Hepatocyte (in vitro differentiated cells): ENCODE results near the gene NTRK3. TPM values are rescaled to one million over a fixed set of nuclear protein-coding genes. Genes with fewer than 3 reads are reported as not detected.

Experiments used
- DNase-seq: peaks from one replicate; pipeline ENCODE4 v3.0.0-alpha.2; 2016; ENCODE audit warnings: low spot score
- H2AFZ ChIP-seq: fragments of 200-600 bp; sonication (generic); 2 replicates; pipeline ENCODE4 v1.6.0; 2016; ENCODE audit warnings: antibody characterized with exemption, mild to moderate bottlenecking
- H3K27ac ChIP-seq: fragments of 200-600 bp; sonication (generic); 2 replicates; pipeline ENCODE4 v1.5.1; 2016; ENCODE audit warnings: mild to moderate bottlenecking
- H3K27me3 ChIP-seq: fragments of 200-600 bp; sonication (generic); 2 replicates; pipeline ENCODE4 v1.6.1; 2016
- H3K36me3 ChIP-seq: fragments of 200-600 bp; sonication (generic); replicated peaks from 2 replicates; pipeline ENCODE4 v1.5.1; 2016; ENCODE audit warnings: low read depth; ENCODE audit not compliant: insufficient read depth
- H3K4me1 ChIP-seq: fragments of 200-600 bp; sonication (generic); 2 replicates; pipeline ENCODE4 v1.5.1; 2016; ENCODE audit warnings: mild to moderate bottlenecking, moderate library complexity; ENCODE audit not compliant: insufficient read depth
- H3K4me2 ChIP-seq: fragments of 200-600 bp; sonication (generic); 2 replicates; pipeline ENCODE4 v1.6.0; 2016
- H3K4me3 ChIP-seq: fragments of 200-600 bp; sonication (generic); 2 replicates; pipeline ENCODE4 v1.5.1; 2016; ENCODE audit warnings: mild to moderate bottlenecking
- H3K79me2 ChIP-seq: fragments of 200-600 bp; sonication (generic); 2 replicates; pipeline ENCODE4 v1.6.0; 2017; ENCODE audit warnings: mild to moderate bottlenecking
- H3K9me2 ChIP-seq: fragments of 200-600 bp; sonication (generic); replicated peaks from 2 replicates; pipeline ENCODE4 v1.6.0; 2017; ENCODE audit warnings: mild to moderate bottlenecking; ENCODE audit not compliant: insufficient read depth
- H3K9me3 ChIP-seq: fragments of 200-600 bp; sonication (generic); 2 replicates; pipeline ENCODE4 v1.5.1; 2016; ENCODE audit warnings: low read depth, mild to moderate bottlenecking
- H4K20me1 ChIP-seq: fragments of 200-600 bp; sonication (generic); 2 replicates; pipeline ENCODE4 v1.6.0; 2016; ENCODE audit warnings: mild to moderate bottlenecking; ENCODE audit not compliant: insufficient read depth, poor library complexity, severe bottlenecking
- EZH2 ChIP-seq: fragments of 200-600 bp; sonication (generic); IDR thresholded peaks from 2 replicates; pipeline ENCODE4 v1.6.1; 2016; ENCODE audit warnings: antibody characterized with exemption, mild to moderate bottlenecking, borderline replicate concordance
- EZH2phosphoT487 ChIP-seq: fragments of 200-600 bp; sonication (generic); IDR thresholded peaks from one replicate; pipeline ENCODE4 v1.6.1; 2018; ENCODE audit warnings: antibody characterized with exemption, mild to moderate bottlenecking, low read depth, moderate library complexity; ENCODE audit not compliant: unreplicated experiment, severe bottlenecking
- WGBS: methylation state at CpG from one replicate; pipeline ENCODE4 v1.1.6; 2016; ENCODE audit warnings: low lambda C conversion rate; ENCODE audit errors: missing lambda C conversion rate; 5-methylcytosine and 5-hydroxymethylcytosine counted together
- polyA plus RNA-seq: library from polyadenylated mRNA; unstranded; fragments of >200 nt; fragmentation: Nextera tagmentation; extraction: Ambion mirVana; gene quantifications from 2 replicates; pipeline ENCODE4 v1.2.1, GENCODE V29; 2016
- total RNA-seq: library from RNA; depleted of rRNA; stranded (reverse); fragments of >200 nt; gene quantifications from 2 replicates; pipeline ENCODE4 v1.2.3, GENCODE V29; 2014
- TF ChIP-seq, protein P1 (sequence below): fragments of 200-600 bp; sonication (generic); IDR thresholded peaks from 2 replicates; pipeline ENCODE4 v1.5.1; 2016; ENCODE audit warnings: antibody characterized with exemption, mild to moderate bottlenecking; ENCODE audit not compliant: poor library complexity

Gene NTRK3
- total and polyA plus RNA-seq, 2 experiments from 2014 or later: 4.9 to 5.6 TPM

DNA sequence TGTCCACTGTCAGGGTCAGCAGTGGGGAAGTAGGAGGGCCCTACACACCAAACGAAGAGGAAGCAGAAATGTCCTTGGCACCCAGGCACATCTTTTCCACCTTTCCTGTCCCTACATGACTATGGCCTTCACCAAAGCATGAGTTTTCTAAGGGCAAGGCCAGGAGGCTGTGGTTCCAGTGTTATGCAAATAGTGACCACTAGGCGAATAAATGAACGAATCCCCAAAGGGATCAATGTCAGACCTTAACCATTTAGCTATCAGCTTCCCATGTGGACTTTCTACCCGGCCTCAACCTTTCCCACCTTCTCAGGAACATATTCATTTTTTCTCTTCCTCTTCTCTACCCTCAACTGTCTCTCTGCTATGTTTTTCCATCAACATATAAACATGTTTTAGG lies 63.1 kb downstream of the NTRK3 start:
- no peak overlapping the region for H2AFZ ChIP-seq
- 69% methylated on average over 4 of the region's 4 CpGs for WGBS

DNA sequence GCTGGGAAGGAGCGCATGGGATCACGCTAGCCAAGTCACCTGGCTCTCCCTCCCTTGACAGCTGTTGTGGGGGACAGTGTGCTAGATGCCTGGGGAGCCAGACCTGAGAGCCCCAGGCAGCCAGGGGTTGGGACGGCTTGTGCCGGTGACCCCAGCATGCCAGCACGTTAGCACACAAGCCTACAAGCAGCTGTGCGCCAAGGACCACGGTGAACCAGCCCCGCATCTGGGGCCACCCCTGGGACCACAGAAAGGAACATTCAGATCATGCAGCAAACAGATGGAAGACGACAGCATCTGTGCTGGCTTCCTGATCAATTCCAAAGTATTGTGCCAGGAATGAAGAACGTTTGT lies 64.8 kb downstream of the NTRK3 start:
- TF ChIP-seq EZH2phosphoT487 (no peak), EZH2 (no peak)
- TF ChIP-seq, protein P1, sequence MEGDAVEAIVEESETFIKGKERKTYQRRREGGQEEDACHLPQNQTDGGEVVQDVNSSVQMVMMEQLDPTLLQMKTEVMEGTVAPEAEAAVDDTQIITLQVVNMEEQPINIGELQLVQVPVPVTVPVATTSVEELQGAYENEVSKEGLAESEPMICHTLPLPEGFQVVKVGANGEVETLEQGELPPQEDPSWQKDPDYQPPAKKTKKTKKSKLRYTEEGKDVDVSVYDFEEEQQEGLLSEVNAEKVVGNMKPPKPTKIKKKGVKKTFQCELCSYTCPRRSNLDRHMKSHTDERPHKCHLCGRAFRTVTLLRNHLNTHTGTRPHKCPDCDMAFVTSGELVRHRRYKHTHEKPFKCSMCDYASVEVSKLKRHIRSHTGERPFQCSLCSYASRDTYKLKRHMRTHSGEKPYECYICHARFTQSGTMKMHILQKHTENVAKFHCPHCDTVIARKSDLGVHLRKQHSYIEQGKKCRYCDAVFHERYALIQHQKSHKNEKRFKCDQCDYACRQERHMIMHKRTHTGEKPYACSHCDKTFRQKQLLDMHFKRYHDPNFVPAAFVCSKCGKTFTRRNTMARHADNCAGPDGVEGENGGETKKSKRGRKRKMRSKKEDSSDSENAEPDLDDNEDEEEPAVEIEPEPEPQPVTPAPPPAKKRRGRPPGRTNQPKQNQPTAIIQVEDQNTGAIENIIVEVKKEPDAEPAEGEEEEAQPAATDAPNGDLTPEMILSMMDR: no peak
- H3K9me2 ChIP-seq: no peaks in the 10 kb centered on the region
- no peak overlapping the region for H3K4me3 ChIP-seq
- H3K27ac ChIP-seq: no peak overlapping the region
- no peaks in the 10 kb centered on the region for H3K9me3 ChIP-seq
- H4K20me1 ChIP-seq: no peaks in the 10 kb centered on the region
- H3K4me1 ChIP-seq: no peaks in the 10 kb centered on the region
- no peaks in the 10 kb centered on the region for H3K36me3 ChIP-seq
- H3K79me2 ChIP-seq: no peaks in the 10 kb centered on the region
- 90% methylated on average over 10 of the region's 10 CpGs for WGBS
- H3K27me3 ChIP-seq: no peaks in the 10 kb centered on the region
- no peak overlapping the region for H2AFZ ChIP-seq
- no peak overlapping the region for H3K4me2 ChIP-seq
- no peak for DNase-seq

More for the DNA sequence above, 63.1 kb downstream of the NTRK3 start:
- Histone ChIP-seq H3K27ac (no peak overlapping the region), H3K9me3 (no peaks in the 10 kb centered on the region), H3K79me2 (no peaks in the 10 kb centered on the region), H4K20me1 (no peaks in the 10 kb centered on the region), H3K4me3 (no peak overlapping the region), H3K4me2 (no peak overlapping the region), H3K9me2 (no peaks in the 10 kb centered on the region), H3K36me3 (no peaks in the 10 kb centered on the region), H3K27me3 (no peaks in the 10 kb centered on the region), H3K4me1 (no peaks in the 10 kb centered on the region)
- no peak for TF ChIP-seq EZH2phosphoT487
- DNase-seq: no peak

DNA sequence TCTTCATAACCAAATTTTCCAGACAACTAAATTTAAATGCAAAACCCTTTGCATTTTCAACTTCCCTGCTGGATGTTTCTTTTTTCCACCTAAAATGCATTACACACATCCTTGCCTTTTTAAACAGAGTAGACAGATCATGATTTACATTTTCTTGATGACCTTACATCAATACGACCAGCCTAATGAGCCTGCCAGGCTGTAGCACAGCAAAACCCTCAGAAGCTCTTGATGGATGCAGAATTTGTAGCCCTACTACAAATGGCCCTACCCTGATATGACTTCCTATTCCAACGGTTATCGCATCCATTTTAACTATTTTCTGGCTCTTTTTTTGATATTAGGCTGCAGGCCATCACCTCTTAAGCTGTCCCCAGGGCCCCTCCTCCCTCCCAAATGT lies 66.3 kb downstream of the NTRK3 start:
- 88% methylated on average over 3 of the region's 3 CpGs for WGBS

DNA sequence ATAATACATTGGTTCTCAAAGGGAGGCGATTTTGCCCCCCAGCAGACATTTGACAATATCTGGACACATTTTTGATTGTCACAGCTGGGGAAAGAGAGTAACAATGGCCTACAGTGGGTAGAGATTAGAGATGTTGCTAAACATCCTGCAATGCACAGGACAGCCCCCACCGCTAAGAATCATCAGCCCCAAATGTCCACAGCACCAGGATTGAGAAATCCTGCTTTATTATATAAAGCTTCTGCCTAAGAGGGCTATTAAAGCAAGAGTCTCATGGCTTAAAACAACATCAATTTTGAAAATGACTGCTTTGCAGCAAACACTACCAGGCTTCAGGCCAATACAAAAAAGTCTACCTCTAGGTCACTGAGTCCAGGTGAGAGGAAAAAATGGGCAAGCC lies 68.2 kb downstream of the NTRK3 start:
- no peaks in the 10 kb centered on the region for H3K27me3 ChIP-seq
- H3K4me2 ChIP-seq: no peak overlapping the region
- no peaks in the 10 kb centered on the region for H4K20me1 ChIP-seq
- TF ChIP-seq, protein P1: no peak
- TF ChIP-seq EZH2phosphoT487: no peak
- no peak overlapping the region for H3K4me3 ChIP-seq
- H3K36me3 ChIP-seq: no peaks in the 10 kb centered on the region
- H3K27ac ChIP-seq: no peak overlapping the region
- H3K9me3 ChIP-seq: no peaks in the 10 kb centered on the region
- H2AFZ ChIP-seq: no peak overlapping the region
- H3K4me1 ChIP-seq: no peaks in the 10 kb centered on the region
- 87% methylated on average over 2 of the region's 2 CpGs for WGBS
- H3K79me2 ChIP-seq: no peaks in the 10 kb centered on the region
- DNase-seq: no peak
- no peaks in the 10 kb centered on the region for H3K9me2 ChIP-seq

More for the DNA sequence above, 66.3 kb downstream of the NTRK3 start:
- H3K27me3 ChIP-seq: no peaks in the 10 kb centered on the region
- H3K4me3 ChIP-seq: no peak overlapping the region
- H2AFZ ChIP-seq: no peak overlapping the region
- TF ChIP-seq EZH2phosphoT487 (no peak), EZH2 (no peak)
- TF ChIP-seq, protein P1: no peak
- H3K36me3 ChIP-seq: no peaks in the 10 kb centered on the region
- no peak for DNase-seq
- no peaks in the 10 kb centered on the region for H3K79me2 ChIP-seq
- H3K4me1 ChIP-seq: no peaks in the 10 kb centered on the region
- H3K4me2 ChIP-seq: no peak overlapping the region
- no peaks in the 10 kb centered on the region for H3K9me2 ChIP-seq
- no peaks in the 10 kb centered on the region for H4K20me1 ChIP-seq
- H3K9me3 ChIP-seq: no peaks in the 10 kb centered on the region
- H3K27ac ChIP-seq: no peak overlapping the region
